ENCODE measurements around the gene SYCP1.

- TF ChIP-seq POLR2A (IDR thresholded peaks at IDR 0.05; ENCODE audit: extremely low read depth, insufficient read length) (no peak), CTCF (IDR thresholded peaks at IDR 0.05; ENCODE audit: low read depth, low read length) (no peak)
These were observed 34.3 kb upstream of the SYCP1 start for GRCh38 chr1:114820392-114820791.

Measured in NB4 (cell line).